GM19238 (cell line): ENCODE data around the gene RAP1GAP2.
"Not testable (repeated sequence)": the region's sequence is repeated elsewhere in the genome, so short reads cannot be mapped to it uniquely, and the experiment has no call there.

ENCODE experiments used
- DNase-seq: peaks from one replicate; pipeline ENCODE4 v3.0.0; 2011; ENCODE audit warnings: low spot score; ENCODE audit not compliant: insufficient read length

RAP1GAP2 gene

GRCh38 chr17:3022197-3022596 lies 226.0 kb downstream of the RAP1GAP2 start:
- DNase-seq, result no peak

- no peak for DNase-seq
These were observed 228.1 kb downstream of the RAP1GAP2 start for GRCh38 chr17:3024346-3024745.

GRCh38 chr17:3025421-3026124 lies 229.3 kb downstream of the RAP1GAP2 start:
- no peak for DNase-seq

GRCh38 chr17:3026125-3026855 lies 230.1 kb downstream of the RAP1GAP2 start:
- DNase-seq, result no peak

- DNase-seq, result no peak
These were observed 230.9 kb downstream of the RAP1GAP2 start for GRCh38 chr17:3026856-3027751.

GRCh38 chr17:3027786-3028532 lies 231.7 kb downstream of the RAP1GAP2 start:
- DNase-seq, result no peak

GRCh38 chr17:3029213-3029913 lies 233.1 kb downstream of the RAP1GAP2 start:
- no peak for DNase-seq

GRCh38 chr17:3030096-3030495 lies 233.9 kb downstream of the RAP1GAP2 start:
- DNase-seq, result no peak

GRCh38 chr17:3030852-3031470 lies 234.7 kb downstream of the RAP1GAP2 start:
- DNase-seq, result not testable (repeated sequence)

GRCh38 chr17:3032258-3033247 lies 236.3 kb downstream of the RAP1GAP2 start:
- no peak for DNase-seq

GRCh38 chr17:3033248-3033640 lies 237.0 kb downstream of the RAP1GAP2 start:
- no peak for DNase-seq

GRCh38 chr17:3033741-3034577 lies 237.7 kb downstream of the RAP1GAP2 start:
- DNase-seq, result no peak

- no peak for DNase-seq
These were observed 238.3 kb downstream of the RAP1GAP2 start for GRCh38 chr17:3034578-3034920.

- no peak for DNase-seq
These were observed 239.2 kb downstream of the RAP1GAP2 start for GRCh38 chr17:3035256-3035967.

GRCh38 chr17:3035968-3036280 lies 239.7 kb downstream of the RAP1GAP2 start:
- DNase-seq, result no peak

GRCh38 chr17:3036800-3037199 lies 240.6 kb downstream of the RAP1GAP2 start:
- no peak for DNase-seq

- no peak for DNase-seq
These were observed 241.0 kb downstream of the RAP1GAP2 start for GRCh38 chr17:3037259-3037658.

GRCh38 chr17:3038941-3039340 lies 242.7 kb downstream of the RAP1GAP2 start:
- no peak for DNase-seq
